Ectodermal cell (in vitro differentiated cells): ENCODE results near the gene MAP2K4.

ENCODE experiments used
- H3K27ac ChIP-seq: 2 replicates; pipeline ENCODE4 v1.7.0; 2013; ENCODE audit warnings: mild to moderate bottlenecking, low read depth, low read length; ENCODE audit not compliant: insufficient read depth, poor library complexity, severe bottlenecking
- H3K27me3 ChIP-seq: 2 replicates; pipeline ENCODE4 v1.7.0; 2013; ENCODE audit warnings: mild to moderate bottlenecking, low read length; ENCODE audit not compliant: insufficient read depth, control insufficient read depth, poor library complexity, severe bottlenecking
- H3K36me3 ChIP-seq: one replicate; pipeline ENCODE4 v1.7.0; 2013; ENCODE audit warnings: low read length; ENCODE audit not compliant: control insufficient read depth, insufficient read depth
- H3K4me1 ChIP-seq: one replicate; pipeline ENCODE4 v1.7.0; 2013; ENCODE audit warnings: low read length; ENCODE audit not compliant: control insufficient read depth, insufficient read depth
- H3K4me3 ChIP-seq: 2 replicates; pipeline ENCODE4 v1.7.0; 2013; ENCODE audit warnings: low read depth, low read length, control low read depth; ENCODE audit not compliant: insufficient read depth
- H3K9me3 ChIP-seq: 2 replicates; pipeline ENCODE4 v1.7.0; 2013; ENCODE audit warnings: mild to moderate bottlenecking, low read length, moderate library complexity; ENCODE audit not compliant: control insufficient read depth
- WGBS, 2 experiments: methylation state at CpG; one replicate each; pipeline ENCODE4 v1.1.7; 2013; ENCODE audit warnings: missing lambda C conversion rate in 2 of 2; 5-methylcytosine and 5-hydroxymethylcytosine counted together

Gene MAP2K4

GRCh38 chr17:12104831-12105230, 84.2 kb downstream of the MAP2K4 start:
- no peaks in the 10 kb centered on the region for H3K9me3 ChIP-seq
- H3K4me3 ChIP-seq = no peak overlapping the region
- no peaks in the 10 kb centered on the region for H3K4me1 ChIP-seq
- no peaks in the 10 kb centered on the region for H3K27me3 ChIP-seq
- H3K27ac ChIP-seq = no peak overlapping the region
- peaks cover 4% of the 10 kb centered on the region for H3K36me3 ChIP-seq

DNA sequence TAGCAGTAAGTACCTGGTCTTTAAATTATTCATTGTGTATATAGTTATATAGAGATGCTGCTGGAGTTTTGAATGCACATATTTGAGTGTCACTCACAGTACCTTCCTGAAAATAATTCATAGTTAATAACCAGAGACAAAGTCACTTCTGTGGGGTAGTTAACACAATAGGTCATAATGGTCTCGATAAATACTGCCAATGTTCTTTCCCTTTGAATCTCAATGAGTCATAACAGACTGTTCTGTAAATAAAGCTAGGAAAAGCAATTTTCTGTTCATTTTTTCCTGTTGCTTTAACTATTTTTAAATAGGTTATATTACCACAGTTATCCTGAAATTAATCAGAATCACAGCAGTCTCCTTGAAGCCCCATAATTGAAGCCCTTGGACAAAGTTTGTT, 87.2 kb downstream of the MAP2K4 start:
- Histone ChIP-seq H3K27me3 (no peaks in the 10 kb centered on the region), H3K36me3 (no peaks in the 10 kb centered on the region), H3K4me1 (no peaks in the 10 kb centered on the region), H3K27ac (no peak overlapping the region), H3K4me3 (no peak overlapping the region), H3K9me3 (no peaks in the 10 kb centered on the region)
- 94 to 100% methylated on average over 1 of the region's 1 CpG for WGBS, 2 experiments

DNA sequence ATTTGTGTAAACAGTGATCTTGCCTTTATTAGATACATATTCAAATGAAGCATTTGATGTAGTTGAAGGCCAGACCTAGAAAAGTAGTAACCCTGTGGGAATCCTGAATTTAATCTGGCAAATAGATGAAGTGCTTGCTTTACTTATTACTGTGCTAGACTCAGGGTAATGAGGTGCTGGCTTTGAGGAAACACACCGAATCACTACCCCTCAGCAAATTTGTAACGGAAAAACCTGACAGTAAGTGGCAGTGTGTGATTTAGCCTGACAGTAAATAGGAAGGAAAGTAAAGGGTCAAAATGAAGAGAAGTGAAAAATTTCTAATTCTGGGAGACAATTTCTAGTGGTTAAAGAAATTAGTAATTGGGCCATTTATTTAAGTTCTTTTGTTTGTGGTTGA, 90.2 kb downstream of the MAP2K4 start:
- no peaks in the 10 kb centered on the region for H3K9me3 ChIP-seq
- H3K27me3 ChIP-seq = no peaks in the 10 kb centered on the region
- 94% methylated on average over 2 of the region's 2 CpGs for WGBS, 2 experiments
- no peak overlapping the region for H3K4me3 ChIP-seq
- peaks cover 10% of the 10 kb centered on the region for H3K36me3 ChIP-seq
- H3K4me1 ChIP-seq = no peaks in the 10 kb centered on the region
- H3K27ac ChIP-seq = no peak overlapping the region

DNA sequence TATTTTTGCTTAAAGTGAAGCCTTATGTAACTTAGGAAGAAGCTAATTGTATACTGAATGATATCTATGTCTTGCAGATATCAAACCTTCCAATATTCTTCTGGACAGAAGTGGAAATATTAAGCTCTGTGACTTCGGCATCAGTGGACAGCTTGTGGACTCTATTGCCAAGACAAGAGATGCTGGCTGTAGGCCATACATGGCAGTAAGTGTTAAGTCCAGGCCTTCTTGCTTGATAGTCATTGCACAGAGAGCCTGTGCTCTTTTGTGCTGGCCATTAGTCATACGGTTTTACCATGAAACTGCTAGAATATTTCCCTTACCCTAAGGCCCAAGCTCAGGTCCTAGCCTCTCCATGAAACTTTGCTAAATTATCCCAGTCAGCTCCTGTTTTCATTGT, 92.5 kb downstream of the MAP2K4 start:
- 88 to 95% methylated on average over 2 of the region's 2 CpGs for whole genome bisulfite sequencing, 2 experiments
- no peak overlapping the region for H3K4me3 ChIP-seq
- H3K36me3 ChIP-seq = peaks cover 10% of the 10 kb centered on the region

DNA sequence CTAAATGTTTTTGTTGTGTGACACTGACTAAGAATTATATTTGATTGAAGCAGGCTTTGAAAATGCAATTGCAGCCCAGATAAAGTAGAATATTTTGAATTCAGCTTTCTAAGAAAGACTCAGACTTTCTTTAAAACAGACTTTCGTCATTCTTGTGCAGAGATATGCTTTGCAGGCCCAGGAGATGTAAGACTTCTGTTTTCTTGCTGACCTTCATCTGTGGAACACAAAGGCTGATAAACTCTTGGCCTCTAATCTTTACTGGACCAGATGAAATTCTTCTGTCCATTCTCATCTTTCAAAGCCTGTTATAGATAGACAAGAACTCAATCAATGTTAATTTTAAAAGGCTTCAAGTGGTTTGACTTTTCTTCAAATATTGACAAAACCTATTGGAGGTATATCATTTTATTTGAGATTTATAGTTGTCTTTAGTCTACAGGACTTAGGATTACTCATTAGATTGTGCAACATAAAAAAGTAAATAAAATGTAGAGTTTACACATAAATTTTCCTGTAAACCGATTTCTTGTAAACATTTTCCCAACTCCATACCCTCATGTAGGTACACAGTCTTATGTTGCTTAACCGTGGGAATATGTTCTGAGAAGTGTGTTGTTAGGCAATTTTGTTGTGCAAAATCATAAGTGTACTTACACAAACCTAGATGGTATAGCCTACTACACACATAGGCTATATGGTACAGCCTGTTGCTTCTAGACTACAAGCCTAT, 94.2 kb downstream of the MAP2K4 start:
- peaks cover 10% of the 10 kb centered on the region for H3K36me3 ChIP-seq
- 93 to 95% methylated on average over 1 of the region's 3 CpGs for WGBS, 2 experiments

More for the DNA sequence above, 92.5 kb downstream of the MAP2K4 start:
- H3K27me3 ChIP-seq = no peaks in the 10 kb centered on the region
- no peaks in the 10 kb centered on the region for H3K4me1 ChIP-seq
- H3K9me3 ChIP-seq = no peaks in the 10 kb centered on the region
- H3K27ac ChIP-seq = no peak overlapping the region

DNA sequence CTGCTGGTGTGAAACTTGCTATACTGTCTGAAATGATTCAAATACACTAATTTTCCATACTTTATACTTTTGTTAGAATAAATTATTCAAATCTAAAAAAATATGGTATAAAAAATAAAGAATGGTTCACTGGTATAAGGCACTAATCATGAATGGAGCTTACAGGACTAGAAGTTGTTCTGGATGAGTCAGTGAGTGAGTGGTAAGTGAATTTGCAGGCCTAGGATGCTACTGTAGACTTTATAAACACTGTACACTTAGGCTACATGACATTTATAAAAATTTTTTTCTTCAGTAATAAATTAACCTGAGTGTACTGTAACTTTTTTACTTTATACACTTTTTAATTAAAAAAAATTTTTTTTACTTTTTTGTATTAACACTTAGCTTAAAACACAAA, 95.5 kb downstream of the MAP2K4 start:
- Histone ChIP-seq H3K4me3 (no peak overlapping the region), H3K4me1 (no peaks in the 10 kb centered on the region), H3K27ac (no peak overlapping the region), H3K36me3 (peaks cover 10% of the 10 kb centered on the region), H3K27me3 (no peaks in the 10 kb centered on the region), H3K9me3 (no peaks in the 10 kb centered on the region)

More for the DNA sequence above, 94.2 kb downstream of the MAP2K4 start:
- Histone ChIP-seq H3K27ac (no peak overlapping the region), H3K9me3 (no peaks in the 10 kb centered on the region), H3K4me1 (no peaks in the 10 kb centered on the region), H3K4me3 (no peak overlapping the region), H3K27me3 (no peaks in the 10 kb centered on the region)

DNA sequence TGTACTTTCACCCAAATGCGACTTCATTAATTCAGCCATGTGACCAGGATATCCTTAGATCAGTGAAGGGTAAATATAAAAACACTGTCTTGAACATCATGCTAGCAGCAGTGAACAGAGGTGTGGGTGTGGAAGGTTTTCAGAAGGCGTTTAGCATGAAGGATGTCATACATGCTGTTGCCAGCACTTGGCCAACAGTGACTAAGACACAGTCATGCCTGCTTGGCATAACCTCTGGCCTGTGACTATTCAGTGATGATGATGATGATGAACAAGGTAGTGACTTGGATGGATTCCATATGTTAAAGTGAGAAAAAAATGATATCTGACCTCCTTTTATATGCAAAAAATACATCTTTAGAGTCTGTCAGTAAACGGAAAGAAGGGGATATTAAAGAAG, 97.9 kb downstream of the MAP2K4 start:
- no peaks in the 10 kb centered on the region for H3K4me1 ChIP-seq
- no peaks in the 10 kb centered on the region for H3K27me3 ChIP-seq
- no peaks in the 10 kb centered on the region for H3K9me3 ChIP-seq
- H3K4me3 ChIP-seq = no peak overlapping the region
- H3K27ac ChIP-seq = no peak overlapping the region
- peaks cover 5% of the 10 kb centered on the region for H3K36me3 ChIP-seq
- 95 to 98% methylated on average over 2 to 3 of the region's 3 CpGs for WGBS, 2 experiments

DNA sequence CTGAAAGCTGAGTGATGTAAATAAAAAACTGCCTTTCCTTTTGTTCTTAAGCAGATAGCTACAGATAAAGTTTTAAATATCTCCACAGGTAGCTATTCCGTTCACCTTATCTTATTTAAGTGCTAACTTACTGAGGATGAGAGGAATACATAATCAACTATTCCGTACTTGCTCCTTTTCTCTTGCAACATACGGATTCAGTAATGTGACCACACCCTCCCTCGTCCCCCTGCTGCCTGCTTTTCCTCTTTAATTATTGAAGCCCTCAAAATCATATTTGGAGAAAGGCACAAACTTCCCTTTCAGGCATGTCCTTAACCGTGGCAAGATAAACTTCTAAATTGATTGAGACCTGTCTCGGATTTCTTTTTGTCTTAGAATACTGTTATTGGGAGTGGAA, 101.4 kb downstream of the MAP2K4 start:
- H3K4me1 ChIP-seq = no peaks in the 10 kb centered on the region
- no peaks in the 10 kb centered on the region for H3K27me3 ChIP-seq
- H3K36me3 ChIP-seq = peaks cover 20% of the 10 kb centered on the region
- WGBS, 2 experiments = 74 to 77% methylated on average over 6 of the region's 6 CpGs
- H3K4me3 ChIP-seq = no peak overlapping the region
- no peaks in the 10 kb centered on the region for H3K9me3 ChIP-seq
- H3K27ac ChIP-seq = no peak overlapping the region

DNA sequence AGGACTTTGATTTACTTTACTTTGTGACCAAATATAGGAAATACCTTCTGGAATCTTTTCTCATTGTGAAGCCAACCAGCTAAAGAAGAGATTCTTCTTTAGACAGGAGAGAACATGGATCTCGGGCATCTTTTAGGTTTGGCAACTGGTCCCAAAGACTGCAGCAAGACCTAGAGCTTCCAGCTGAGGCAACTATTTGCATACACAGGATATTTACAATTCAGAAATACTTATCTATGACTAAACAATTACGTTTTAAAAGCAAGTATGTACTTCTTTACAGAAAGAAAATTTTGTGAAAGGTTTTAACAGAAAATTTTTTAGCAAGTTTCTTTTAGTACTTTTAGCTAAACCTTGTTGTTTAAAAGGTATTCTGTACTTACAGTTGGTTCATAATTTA, 106.5 kb downstream of the MAP2K4 start:
- Histone ChIP-seq H3K27me3 (no peaks in the 10 kb centered on the region), H3K4me3 (no peak overlapping the region), H3K36me3 (peaks cover 34% of the 10 kb centered on the region), H3K4me1 (no peaks in the 10 kb centered on the region), H3K27ac (no peak overlapping the region), H3K9me3 (no peaks in the 10 kb centered on the region)
- WGBS, 2 experiments = 88 to 97% methylated on average over 1 of the region's 2 CpGs

DNA sequence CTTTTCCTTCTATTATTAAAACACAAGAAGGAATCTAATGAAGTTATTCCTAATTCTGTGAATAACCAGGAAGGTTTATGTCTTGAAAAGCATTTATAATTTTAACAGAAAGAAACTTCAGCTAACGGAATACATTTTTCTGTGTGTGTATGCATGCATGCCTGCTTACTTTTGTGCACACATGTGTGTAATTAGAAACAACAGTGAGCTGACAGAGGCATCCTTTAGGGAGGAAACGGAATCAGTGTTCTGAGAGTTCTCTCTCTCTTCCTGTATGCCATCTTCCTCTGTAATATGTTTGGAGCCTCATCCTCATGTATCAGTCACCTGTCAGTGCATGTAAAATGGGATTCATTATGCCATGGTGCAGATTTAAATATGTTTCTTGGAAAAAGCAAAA, 107.0 kb downstream of the MAP2K4 start:
- Histone ChIP-seq H3K4me3 (no peak overlapping the region), H3K4me1 (no peaks in the 10 kb centered on the region), H3K27ac (no peak overlapping the region), H3K27me3 (no peaks in the 10 kb centered on the region), H3K36me3 (peaks cover 34% of the 10 kb centered on the region), H3K9me3 (no peaks in the 10 kb centered on the region)
- 74 to 87% methylated on average over 2 of the region's 2 CpGs for WGBS, 2 experiments

DNA sequence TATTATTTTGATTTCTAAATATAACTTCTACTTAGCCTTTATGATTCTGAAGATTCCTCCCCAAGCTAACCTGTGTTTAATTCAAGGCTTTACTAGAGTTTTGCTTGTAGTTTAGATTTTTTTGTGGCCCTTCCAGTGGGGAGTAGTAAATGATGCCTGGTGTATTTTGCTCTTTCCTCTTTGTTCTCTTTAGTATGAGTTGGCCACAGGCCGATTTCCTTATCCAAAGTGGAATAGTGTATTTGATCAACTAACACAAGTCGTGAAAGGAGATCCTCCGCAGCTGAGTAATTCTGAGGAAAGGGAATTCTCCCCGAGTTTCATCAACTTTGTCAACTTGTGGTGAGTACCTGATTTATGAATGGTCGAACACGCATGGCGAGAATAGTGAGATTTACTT, 108.3 kb downstream of the MAP2K4 start:
- WGBS, 2 experiments = 95 to 96% methylated on average over 7 of the region's 7 CpGs
- no peak overlapping the region for H3K27ac ChIP-seq
- no peak overlapping the region for H3K4me3 ChIP-seq
- H3K36me3 ChIP-seq = peaks cover 34% of the 10 kb centered on the region
- H3K4me1 ChIP-seq = no peaks in the 10 kb centered on the region
- no peaks in the 10 kb centered on the region for H3K9me3 ChIP-seq
- H3K27me3 ChIP-seq = no peaks in the 10 kb centered on the region
